GM19397 (cell line): ENCODE measurements around the gene TLE5.
"Not testable (repeated sequence)": the region's sequence is repeated elsewhere in the genome, so short reads cannot be mapped to it uniquely, and the experiment has no call there.

ENCODE experiments used
- ATAC-seq: cut with Tn5 transposase; IDR thresholded peaks from one replicate; pipeline ENCODE4 v1.9.1; 2021; ENCODE audit warnings: mild to moderate bottlenecking, moderate library complexity; ENCODE audit not compliant: unreplicated experiment

Gene TLE5

GRCh38 chr19:3096902-3097326, 34.6 kb upstream of the TLE5 start:
- ATAC-seq: no peak

- no peak for ATAC-seq
Observed at GRCh38 chr19:3096267-3096901, 34.1 kb upstream of the TLE5 start.

GRCh38 chr19:3095441-3096191, 33.3 kb upstream of the TLE5 start:
- no peak for ATAC-seq

DNA sequence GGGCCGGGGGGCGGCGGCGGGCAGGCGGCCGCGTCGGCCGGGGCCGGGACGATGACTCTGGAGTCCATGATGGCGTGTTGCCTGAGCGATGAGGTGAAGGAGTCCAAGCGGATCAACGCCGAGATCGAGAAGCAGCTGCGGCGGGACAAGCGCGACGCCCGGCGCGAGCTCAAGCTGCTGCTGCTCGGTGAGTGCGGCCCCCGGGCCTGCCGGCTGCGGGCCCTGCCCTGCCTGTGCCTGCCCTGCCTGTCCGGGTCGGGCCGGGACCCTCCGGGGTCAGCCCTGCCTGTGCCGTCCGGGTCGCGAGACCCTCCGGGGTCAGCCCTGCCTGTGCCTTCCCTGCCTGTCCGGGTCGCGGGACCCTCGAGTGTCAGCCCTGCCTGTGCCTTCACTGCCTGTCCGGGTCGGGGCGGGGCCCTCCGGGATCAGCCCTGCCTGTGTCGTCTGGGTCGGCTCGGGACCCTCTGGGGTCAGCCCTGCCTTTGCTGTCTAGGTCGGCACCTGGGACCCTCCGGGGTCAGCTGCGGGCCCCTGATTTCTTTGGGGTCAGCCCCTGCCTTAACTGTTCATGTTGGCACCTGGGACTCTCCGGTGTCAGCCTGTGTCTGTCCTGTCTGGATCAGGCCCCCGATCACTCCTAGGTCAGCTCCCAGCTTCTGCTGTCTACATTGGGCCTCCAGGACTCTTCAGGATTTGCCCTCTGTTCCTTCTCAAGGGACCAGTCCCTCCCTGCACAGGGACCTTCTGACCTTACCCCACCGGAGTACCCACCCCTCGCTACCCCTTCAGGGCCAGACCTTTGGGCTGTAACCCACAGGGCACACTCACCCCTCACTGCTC, 32.5 kb upstream of the TLE5 start:
- peak; percentile 6 for ATAC-seq

GRCh38 chr19:3089299-3089855, 27.1 kb upstream of the TLE5 start:
- ATAC-seq: not testable (repeated sequence)

GRCh38 chr19:3087769-3088168, 25.5 kb upstream of the TLE5 start:
- ATAC-seq: no peak

GRCh38 chr19:3084943-3085342, 22.6 kb upstream of the TLE5 start:
- no peak for ATAC-seq

DNA sequence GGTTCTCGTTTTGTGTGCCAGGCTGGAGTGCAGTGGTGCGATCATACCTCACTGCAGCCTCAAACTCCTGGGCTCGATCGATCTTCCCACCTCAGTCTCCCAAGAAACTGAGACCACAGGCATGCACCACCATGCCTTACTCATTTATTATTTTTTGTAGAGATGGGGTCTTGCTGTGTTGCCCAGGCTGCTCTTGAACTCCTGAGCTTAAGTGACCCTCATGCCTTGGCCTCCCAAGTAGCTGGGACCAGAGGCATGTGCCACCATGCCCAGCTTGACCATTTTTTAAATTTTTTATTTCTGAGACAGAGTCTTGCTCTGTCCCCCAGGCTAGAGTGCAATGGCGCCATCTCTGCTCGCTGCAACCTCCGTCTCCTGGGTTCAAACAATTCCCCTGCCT, 21.7 kb upstream of the TLE5 start:
- no peak for ATAC-seq

DNA sequence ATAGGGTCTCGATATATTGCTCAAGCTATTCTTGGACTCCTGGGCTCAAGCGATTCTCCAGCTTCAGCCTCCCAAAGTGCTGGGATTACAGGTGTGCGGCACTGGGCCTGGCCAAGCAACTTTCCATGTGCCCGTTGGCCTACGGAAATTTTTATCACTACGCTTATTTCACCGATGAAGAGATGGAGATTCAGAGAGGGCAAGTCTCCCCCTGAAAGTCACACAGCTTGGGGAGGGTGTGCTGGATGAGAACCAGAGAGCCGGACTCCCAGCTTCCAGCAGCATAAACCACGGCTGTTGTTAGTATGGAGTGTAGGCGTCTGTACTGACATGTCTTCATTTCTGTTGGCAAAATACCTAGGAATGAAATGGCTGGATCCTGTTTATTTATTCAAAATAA, 20.0 kb upstream of the TLE5 start:
- no peak for ATAC-seq

DNA sequence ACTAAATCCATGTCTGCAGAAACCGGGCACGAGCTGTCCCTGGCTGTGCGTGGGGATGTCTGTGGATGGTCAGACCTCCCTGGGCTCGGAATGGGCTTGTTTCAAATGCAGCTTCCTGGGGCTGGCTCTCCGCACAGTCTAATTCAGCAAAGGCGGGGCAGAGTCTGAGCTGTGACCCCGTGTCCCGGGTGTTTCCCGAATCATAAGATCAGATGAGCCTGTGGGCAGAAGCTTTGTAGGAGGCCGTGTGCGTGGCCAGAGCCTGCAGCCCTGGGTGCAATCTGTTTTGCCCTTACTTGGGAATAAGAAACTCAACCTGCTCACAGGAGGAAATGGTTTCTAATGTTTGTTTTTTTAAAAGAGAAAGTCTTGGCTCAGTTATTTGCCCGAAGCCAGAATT, 18.0 kb upstream of the TLE5 start:
- no peak for ATAC-seq

DNA sequence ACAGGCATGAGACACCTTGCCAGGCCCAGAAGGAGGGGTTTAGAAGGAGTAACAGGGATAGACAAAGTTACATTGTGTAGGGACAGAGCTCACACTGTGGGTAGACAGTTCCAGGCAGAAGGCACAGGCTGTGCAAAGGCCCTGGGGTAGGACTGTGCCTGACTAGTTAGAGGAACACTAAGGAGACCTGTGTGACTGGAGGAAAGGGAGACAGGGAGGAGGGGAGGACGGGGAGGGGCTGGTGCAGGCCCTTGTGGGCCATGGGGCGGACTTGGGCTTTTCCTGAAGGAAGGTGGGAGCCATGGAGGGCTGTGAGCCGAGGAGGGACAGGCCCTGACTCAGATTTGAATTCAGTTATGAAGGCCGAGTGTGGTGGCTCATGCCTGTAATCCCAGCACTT, 17.3 kb upstream of the TLE5 start:
- no peak for ATAC-seq

DNA sequence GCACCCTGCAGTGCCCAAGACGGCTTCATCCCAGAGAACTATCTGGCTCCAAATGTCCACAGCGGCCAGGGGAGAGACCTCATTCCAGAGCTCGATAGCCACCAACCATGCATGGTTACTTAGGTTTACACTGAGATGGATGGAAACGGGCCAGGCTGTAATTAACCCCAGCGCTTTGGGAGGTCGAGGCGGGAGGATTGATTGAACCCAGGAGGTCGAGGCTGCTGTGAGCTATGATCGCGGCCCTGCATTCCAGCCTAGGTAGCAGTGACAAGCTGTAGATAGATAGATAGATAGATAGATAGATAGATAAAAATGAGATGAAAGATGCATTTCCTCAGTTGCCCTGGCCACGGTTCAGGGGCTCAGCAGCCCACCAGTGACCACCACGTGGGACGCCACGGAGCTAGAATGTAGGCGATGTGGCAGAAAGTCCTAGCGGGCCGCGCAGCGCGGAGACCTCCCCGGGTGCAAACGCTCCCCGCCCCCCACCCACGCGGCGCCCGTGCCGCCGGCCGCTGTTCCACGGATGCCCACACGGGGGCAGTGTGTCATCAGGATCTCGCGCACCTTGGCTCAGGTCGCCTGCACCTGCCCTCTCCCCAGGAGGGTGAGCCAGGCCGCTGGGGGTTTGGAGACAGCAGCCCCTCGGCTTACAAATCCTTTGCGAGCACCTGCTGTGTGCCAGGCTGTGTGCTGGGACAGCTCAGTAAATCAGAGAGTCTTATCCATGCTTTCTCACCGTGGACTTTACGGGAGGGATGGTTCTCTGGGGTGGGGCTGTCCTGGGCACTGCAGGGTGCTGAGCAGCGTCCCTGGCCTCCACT, 13.5 kb upstream of the TLE5 start:
- peak; percentile 55 for ATAC-seq

DNA sequence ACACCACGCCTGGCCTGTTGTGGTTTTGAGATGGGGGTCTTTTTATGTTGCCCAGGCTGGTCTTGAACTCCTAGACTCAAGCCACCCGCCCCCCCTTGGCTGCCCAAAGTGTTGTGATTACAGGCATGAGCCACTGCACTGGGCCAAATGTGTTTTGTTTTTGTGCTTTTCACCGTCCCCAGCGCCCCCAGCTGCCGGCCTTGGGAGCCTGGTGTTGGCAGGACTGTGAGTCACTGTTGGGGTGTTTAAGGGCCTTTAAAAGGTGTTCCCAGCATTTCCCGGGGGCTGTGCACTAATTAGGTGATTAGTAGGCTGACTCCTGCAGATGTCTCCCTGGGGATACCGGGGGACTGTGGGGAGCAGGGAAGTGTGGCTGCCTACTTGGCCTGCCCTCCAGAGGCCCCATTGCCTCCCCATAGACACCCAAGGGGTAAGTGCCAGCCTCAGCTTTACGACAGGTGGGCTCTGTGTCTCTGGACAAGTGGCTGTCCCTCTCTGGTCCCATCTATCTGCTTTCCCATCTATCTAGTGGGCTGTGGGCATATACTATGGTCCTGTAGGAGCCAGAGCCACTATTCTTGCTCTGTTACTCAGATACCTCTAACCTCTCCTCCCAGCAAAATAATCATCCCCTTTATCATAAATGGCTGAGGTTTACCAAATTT, 11.8 kb upstream of the TLE5 start:
- ATAC-seq: no peak

GRCh38 chr19:3073159-3073563, 10.9 kb upstream of the TLE5 start:
- ATAC-seq: no peak

GRCh38 chr19:3071768-3072167, 9.5 kb upstream of the TLE5 start:
- ATAC-seq: no peak

DNA sequence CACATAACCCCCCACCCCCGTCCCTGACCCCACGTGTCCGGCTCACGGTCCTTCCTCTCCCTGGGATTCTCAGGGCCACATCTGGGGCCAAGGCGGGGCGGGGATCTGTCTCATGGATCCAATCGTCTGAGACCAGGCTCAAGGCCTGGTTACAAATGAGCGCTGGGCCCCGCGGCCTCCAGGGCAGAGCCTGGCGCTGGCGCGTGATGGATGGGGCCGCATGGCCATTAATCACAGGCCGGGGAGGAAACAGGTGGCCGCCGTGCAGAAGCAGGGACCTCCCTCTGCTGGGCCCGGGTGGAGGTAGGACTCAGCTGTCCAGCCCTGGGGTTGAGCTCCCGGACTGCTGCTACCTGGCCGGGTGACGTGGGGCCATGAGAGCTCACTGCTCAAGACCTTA, 5.8 kb upstream of the TLE5 start:
- no peak for ATAC-seq

DNA sequence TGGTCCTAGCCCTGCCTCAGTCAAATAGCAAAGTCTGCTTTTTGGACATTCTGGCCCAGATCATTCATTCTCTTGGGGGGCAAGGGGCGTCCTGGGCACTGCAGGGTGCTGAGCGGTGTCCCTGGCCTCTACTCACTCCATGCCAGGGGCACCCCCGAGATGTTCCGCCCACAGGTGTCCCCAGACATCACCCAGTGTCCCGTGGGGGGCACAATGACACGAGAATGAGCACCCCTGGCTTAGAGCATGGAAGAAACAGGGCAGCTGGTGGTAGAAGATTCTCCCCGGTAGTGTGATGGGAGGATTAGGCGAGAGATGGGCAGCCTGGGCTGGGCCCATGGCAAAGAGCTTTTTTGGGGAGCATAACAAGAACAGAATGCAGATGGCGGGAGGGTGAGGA, 5.3 kb upstream of the TLE5 start:
- no peak for ATAC-seq

DNA sequence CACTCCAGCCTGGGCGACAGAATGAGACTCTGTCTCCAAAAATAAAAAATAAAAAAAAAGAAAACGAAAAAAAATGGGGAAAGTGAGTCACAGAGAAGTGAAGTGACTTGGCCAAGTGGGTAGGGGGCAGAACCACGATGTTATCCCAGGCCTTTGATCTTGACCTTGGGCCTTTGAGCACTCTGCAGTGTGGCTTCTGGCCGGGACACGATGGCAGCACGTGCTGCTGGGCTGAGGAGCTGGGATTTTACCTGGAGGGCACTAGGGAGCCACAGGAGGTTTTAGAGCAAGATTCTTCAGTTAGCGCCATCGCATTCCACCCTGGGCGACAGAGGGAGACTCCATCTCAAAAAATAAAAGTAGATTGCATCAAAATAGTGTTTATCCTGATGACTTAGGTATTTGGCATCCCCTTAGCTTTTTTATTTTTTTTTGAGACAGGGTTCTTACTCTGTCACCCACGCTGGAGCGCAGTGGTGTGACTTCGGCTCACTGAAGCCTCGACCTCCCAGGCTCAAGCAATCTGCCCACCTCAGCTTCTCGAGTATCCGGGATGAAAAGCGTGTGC, 4.3 kb upstream of the TLE5 start:
- no peak for ATAC-seq

DNA sequence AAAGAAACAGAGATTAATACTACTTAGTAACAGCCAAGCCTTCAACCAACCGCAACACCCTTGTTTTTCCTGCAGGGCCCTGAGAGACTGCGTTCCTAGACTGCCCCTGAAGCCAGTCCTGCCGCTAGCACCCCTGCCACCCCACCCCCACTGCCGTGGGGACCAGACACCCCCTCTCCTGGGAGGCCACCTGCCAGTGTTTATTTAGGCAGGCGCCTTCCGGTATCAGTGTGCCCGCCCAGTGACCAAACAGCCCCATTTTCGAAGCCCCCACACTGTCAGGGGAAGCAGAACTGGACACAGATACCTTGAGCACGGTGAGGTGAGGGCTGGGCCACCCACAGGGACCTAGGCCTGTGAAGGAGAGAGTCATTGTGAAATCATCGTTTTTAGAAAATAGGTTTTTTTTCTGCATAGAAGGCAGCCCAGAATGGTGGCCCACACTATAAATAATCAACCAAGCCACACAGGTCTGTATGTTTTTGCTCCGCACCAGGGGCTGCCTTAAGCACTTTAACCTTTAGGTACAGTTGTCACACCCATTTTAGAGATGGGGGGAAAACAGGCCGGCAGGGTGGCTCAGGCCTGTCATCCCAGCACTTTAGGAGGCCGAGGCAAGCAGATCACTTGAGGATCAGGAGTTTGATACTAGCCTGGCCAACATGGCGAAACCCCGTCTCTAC, 3.5 kb upstream of the TLE5 start:
- peak; percentile 51 for ATAC-seq
